ENCODE measurements around the gene KBTBD7. TPM values are rescaled to one million over a fixed set of nuclear protein-coding genes. Genes with fewer than 3 reads are reported as not detected.

KBTBD7 gene
- total and polyA plus RNA-seq, 8 donors: 1.3 to 18.7 (median 3.6) TPM

Other genes starting within 250 kb of the KBTBD7 start
- gene ELF1, start 175.3 kb downstream of the KBTBD7 start, total RNA-seq: 100 to 1,000 TPM in 1 of 5 donors, 10 to 100 TPM in 4; 13.3 to 113 (median 49.7) TPM
- 10 to 100 TPM; 10.9 to 31.8 (median 19.8) TPM for gene ELF1, start 175.3 kb downstream of the KBTBD7 start, polyA plus RNA-seq
- 10 to 100 TPM in 2 of 5 donors, 1 to 10 TPM in 2, under 1 TPM in 1; 0.58 to 18.9 (median 8.5) TPM for gene WBP4, start 133.1 kb downstream of the KBTBD7 start, total RNA-seq
- 10 to 100 TPM in 1 of 3 donors, 1 to 10 TPM in 2; 8.7 to 15.7 (median 9.9) TPM for gene WBP4, start 133.1 kb downstream of the KBTBD7 start, polyA plus RNA-seq
- gene KBTBD6, start 61.8 kb downstream of the KBTBD7 start, total RNA-seq: 1 to 10 TPM in 3 of 5 donors, under 1 TPM in 2; under 0.01 to 8.3 (median 3.6) TPM
- 1 to 10 TPM; 2.1 to 2.3 (median 2.2) TPM for gene KBTBD6, start 61.8 kb downstream of the KBTBD7 start, polyA plus RNA-seq
- gene MTRF1, start 69.0 kb upstream of the KBTBD7 start, total RNA-seq: 10 to 100 TPM in 3 of 5 donors, 1 to 10 TPM in 2; 7.6 to 29.9 (median 13.0) TPM
- 10 to 100 TPM in 1 of 3 donors, 1 to 10 TPM in 2; 6.4 to 11.8 (median 7.4) TPM for gene MTRF1, start 69.0 kb upstream of the KBTBD7 start, polyA plus RNA-seq
- gene NAA16, start 116.7 kb upstream of the KBTBD7 start, total RNA-seq: 100 to 1,000 TPM in 1 of 5 donors, 10 to 100 TPM in 4; 19.4 to 114 (median 46.7) TPM
- gene NAA16, start 116.7 kb upstream of the KBTBD7 start, polyA plus RNA-seq: 10 to 100 TPM in 1 of 3 donors, 1 to 10 TPM in 2; 6.0 to 11.9 (median 8.5) TPM

Measured in stomach (tissue), 8 donors.